Keratinocyte (primary cell): Measurements from ENCODE around the gene PSMB11.

Experiments used
- CTCF ChIP-seq, 3 experiments: IDR thresholded peaks in 1 of 3; conservative IDR thresholded peaks in 1 of 3; optimal IDR thresholded peaks in 1 of 3; 2 replicates in 2 of 3; 3 replicates in 1 of 3; pipeline versions ENCODE3 to v1.5.1; 2011; ENCODE audit warnings: low read length in 3 of 3, mild to moderate bottlenecking in 3 of 3, moderate library complexity in 2 of 3, control low read depth in 1 of 3, inconsistent platforms in 1 of 3; ENCODE audit not compliant: insufficient read depth in 2 of 3; ENCODE audit errors: extremely low read depth in 1 of 3
- EZH2 ChIP-seq: IDR thresholded peaks from one replicate; pipeline ENCODE4 v1.6.1; 2012; ENCODE audit warnings: inconsistent platforms, mild to moderate bottlenecking, low read length, moderate library complexity

GRCh38 chr14:23056145-23056955 lies 14.3 kb downstream of the PSMB11 start:
- TF ChIP-seq CTCF (optimal IDR thresholded peaks at IDR 0.05 in 1 of 3, IDR thresholded peaks at IDR 0.05 in 1 of 3, conservative IDR thresholded peaks at IDR 0.05 in 1 of 3; ENCODE audit: extremely low read depth in 1 of 3, insufficient read depth in 2 of 3, low read length in 3 of 3) = peak; percentile 77 to 86 (median 84)
- no peak for TF ChIP-seq EZH2
